Temporal lobe (tissue), 1 donor: ENCODE data around the gene SLPI. TPM values are rescaled to one million over a fixed set of nuclear protein-coding genes. Genes with fewer than 3 reads are reported as not detected.

Experiments used
- total RNA-seq: library from RNA; depleted of rRNA; stranded (reverse); fragments of >200 nt; gene quantifications from one replicate; pipeline ENCODE4 v1.2.3, GENCODE V29; 2014

SLPI gene
- total RNA-seq, 1 donor from 2014 or later: not detected

Other genes starting within 250 kb of the SLPI start
- 1.7 TPM for gene KCNS1, start 153.4 kb downstream of the SLPI start, total RNA-seq
- not detected for gene WFDC5, start 139.4 kb downstream of the SLPI start, total RNA-seq
- not detected for gene WFDC12, start 130.1 kb downstream of the SLPI start, total RNA-seq
- gene PI3, start 79.7 kb downstream of the SLPI start, total RNA-seq: not detected
- gene SEMG1, start 47.5 kb downstream of the SLPI start, total RNA-seq: not detected
- not detected for gene SEMG2, start 33.2 kb downstream of the SLPI start, total RNA-seq
- not detected for gene RBPJL, start 52.3 kb upstream of the SLPI start, total RNA-seq
- gene MATN4, start 53.7 kb upstream of the SLPI start, total RNA-seq: not detected
- 0.98 TPM for gene SDC4, start 93.9 kb upstream of the SLPI start, total RNA-seq
- gene SYS1, start 108.6 kb upstream of the SLPI start, total RNA-seq: 18.7 TPM
- not detected for gene TP53TG5, start 123.8 kb upstream of the SLPI start, total RNA-seq
- gene DBNDD2, start 153.7 kb upstream of the SLPI start, total RNA-seq: 7.4 TPM
- gene PIGT, start 161.6 kb upstream of the SLPI start, total RNA-seq: 8.6 TPM
- 3.7 TPM for gene WFDC2, start 215.2 kb upstream of the SLPI start, total RNA-seq